SK-N-SH (cell line): Measurements from ENCODE around the gene ADIRF. TPM values are rescaled to one million over a fixed set of nuclear protein-coding genes. Genes with fewer than 3 reads are reported as not detected.

Experiments used
- CTCF ChIA-PET: fragments of 300-600, 350-600 bp; formaldehyde crosslinking; extraction: SDS; loops from one replicate; lab custom pipeline; 2021; lab: Yijun Ruan, JAX
- POLR2A ChIA-PET: fragments of 350-600 bp; sonication (Branson Sonifier 250); formaldehyde crosslinking; extraction: SDS; loops from one replicate; lab custom pipeline; 2020; ENCODE audit warnings: antibody characterized with exemption, inconsistent platforms; lab: Yijun Ruan, JAX
- DNase-seq: peaks from one replicate; pipeline ENCODE4 v3.0.0; 2012
- H2AFZ ChIP-seq: fragments of 200-600 bp; sonication (generic); 2 replicates; pipeline ENCODE4 v1.8.1; 2016; ENCODE audit warnings: antibody characterized with exemption, mild to moderate bottlenecking, low read depth
- H3F3A ChIP-seq: fragments of 200-600 bp; sonication (generic); replicated peaks from 2 replicates; pipeline ENCODE3; 2016; ENCODE audit warnings: antibody characterized with exemption, mild to moderate bottlenecking; ENCODE audit not compliant: insufficient read depth
- H3K27ac ChIP-seq, 2 experiments: fragments of 200-500 bp in 1 of 2; fragments of 200-600 bp in 1 of 2; sonication (Bioruptor generic) in 1 of 2; sonication (generic), shearing (Covaris generic) in 1 of 2; 2 replicates each; pipeline versions ENCODE4 v1.5.1 to v1.6.1; 2014 to 2016; ENCODE audit warnings: low read depth in 2 of 2, inconsistent platforms in 1 of 2, low read length in 1 of 2, mild to moderate bottlenecking in 1 of 2, mixed read lengths in 1 of 2
- H3K27me3 ChIP-seq: fragments of 200-600 bp; sonication (generic), shearing (Covaris generic); 2 replicates; pipeline ENCODE4 v1.6.1; 2016; ENCODE audit warnings: mixed run types; ENCODE audit not compliant: insufficient read depth
- H3K36me3 ChIP-seq, 2 experiments: fragments of 200-500 bp in 1 of 2; fragments of 200-600 bp in 1 of 2; sonication (Bioruptor generic) in 1 of 2; sonication (generic) in 1 of 2; replicated peaks in 1 of 2; 2 replicates each; pipeline versions ENCODE3 to v1.5.1; 2014 to 2016; ENCODE audit warnings: low read length in 1 of 2, mild to moderate bottlenecking in 1 of 2; ENCODE audit not compliant: insufficient read depth in 2 of 2, control insufficient read depth in 1 of 2
- H3K4me1 ChIP-seq, 2 experiments: fragments of 200-500 bp in 1 of 2; fragments of 200-600 bp in 1 of 2; sonication (Bioruptor generic) in 1 of 2; sonication (generic), shearing (Covaris generic) in 1 of 2; 2 replicates each; pipeline versions ENCODE4 v1.5.1 to v1.6.1; 2014 to 2016; ENCODE audit warnings: low read depth in 1 of 2, low read length in 1 of 2, mixed run types in 1 of 2; ENCODE audit not compliant: insufficient read depth in 2 of 2, control insufficient read depth in 1 of 2
- H3K4me2 ChIP-seq: fragments of 200-600 bp; sonication (generic), shearing (Covaris generic); 2 replicates; pipeline ENCODE4 v1.6.1; 2017; ENCODE audit warnings: mixed run types
- H3K4me3 ChIP-seq, 2 experiments: fragments of 200-500 bp in 1 of 2; fragments of 200-600 bp in 1 of 2; sonication (Bioruptor generic) in 1 of 2; sonication (generic), shearing (Covaris generic) in 1 of 2; 2 replicates each; pipeline versions ENCODE4 v1.5.1 to v1.8.1; 2014 to 2016; ENCODE audit warnings: low read depth in 2 of 2, inconsistent platforms in 1 of 2, low read length in 1 of 2, mild to moderate bottlenecking in 1 of 2, mixed read lengths in 1 of 2, moderate library complexity in 1 of 2
- H3K79me2 ChIP-seq: fragments of 200-600 bp; sonication (generic); 2 replicates; pipeline ENCODE4 v1.8.1; 2017; ENCODE audit warnings: mild to moderate bottlenecking; ENCODE audit not compliant: insufficient read depth
- H3K9ac ChIP-seq: fragments of 200-600 bp; sonication (generic); 2 replicates; pipeline ENCODE4 v1.6.1; 2017; ENCODE audit warnings: mixed run types
- H3K9me2 ChIP-seq: fragments of 200-600 bp; sonication (generic); 2 replicates; pipeline ENCODE4 v1.6.1; 2017; ENCODE audit warnings: mixed run types
- H3K9me3 ChIP-seq: fragments of 200-600 bp; sonication (generic); 2 replicates; pipeline ENCODE4 v1.6.1; 2017; ENCODE audit warnings: mixed run types, mild to moderate bottlenecking, moderate library complexity
- H4K20me1 ChIP-seq: fragments of 200-600 bp; sonication (generic); 2 replicates; pipeline ENCODE4 v1.6.1; 2017; ENCODE audit warnings: mild to moderate bottlenecking, mixed run types; ENCODE audit not compliant: insufficient read depth
- CHD2 ChIP-seq: fragments of 150-350 bp; IDR thresholded peaks from 2 replicates; pipeline ENCODE4 v1.6.1; 2018; ENCODE audit warnings: low read length; ENCODE audit not compliant: partially characterized antibody
- CTCF ChIP-seq: fragments of 200-600 bp; sonication (generic); IDR thresholded peaks from 2 replicates; pipeline ENCODE4 v1.6.1; 2017; ENCODE audit warnings: antibody characterized with exemption, mild to moderate bottlenecking, moderate library complexity
- ELF1 ChIP-seq: IDR thresholded peaks from 2 replicates; pipeline ENCODE4 v1.4.0; 2012
- EP300 ChIP-seq, 2 experiments: IDR thresholded peaks; 2 replicates each; pipeline versions ENCODE4 v1.4.0 to v1.6.1; 2012; ENCODE audit warnings: borderline replicate concordance in 1 of 2, low read depth in 1 of 2, low read length in 1 of 2
- EZH2phosphoT487 ChIP-seq: fragments of 200-600 bp; sonication (generic); IDR thresholded peaks from 2 replicates; pipeline ENCODE4 v1.6.1; 2017; ENCODE audit warnings: low read depth, mixed run types, mild to moderate bottlenecking, antibody characterized with exemption, moderate library complexity, borderline replicate concordance
- FOSL2 ChIP-seq: IDR thresholded peaks from 2 replicates; pipeline ENCODE4 v1.4.0; 2012; ENCODE audit warnings: low read depth, mild to moderate bottlenecking, moderate library complexity, borderline replicate concordance
- FOXJ3 ChIP-seq: sonication (generic); formaldehyde crosslinking; IDR thresholded peaks from 2 replicates; pipeline ENCODE4 v1.5.1; 2020; ENCODE audit warnings: mild to moderate bottlenecking, missing genetic modification reagents
- JUND ChIP-seq: IDR thresholded peaks from 2 replicates; pipeline ENCODE4 v1.4.0; 2012
- MAX ChIP-seq: IDR thresholded peaks from 2 replicates; pipeline ENCODE4 v1.4.0; 2012; ENCODE audit warnings: low read depth
- MEF2A ChIP-seq: IDR thresholded peaks from 2 replicates; pipeline ENCODE4 v1.4.0; 2012; ENCODE audit warnings: low read depth, borderline replicate concordance
- NFIC ChIP-seq: IDR thresholded peaks from 2 replicates; pipeline ENCODE4 v1.4.0; 2012; ENCODE audit warnings: borderline replicate concordance
- RCOR1 ChIP-seq: fragments of 150-350 bp; IDR thresholded peaks from 2 replicates; pipeline ENCODE4 v1.6.1; 2017; ENCODE audit warnings: antibody characterized with exemption, low read length
- SIN3A ChIP-seq: IDR thresholded peaks from 2 replicates; pipeline ENCODE4 v1.6.1; 2012; ENCODE audit warnings: low read depth, mild to moderate bottlenecking, low read length, moderate library complexity, borderline replicate concordance
- SMC3 ChIP-seq: IDR thresholded peaks from 2 replicates; pipeline ENCODE4 v1.6.1; 2012; ENCODE audit warnings: low read depth, low read length, improper control_type of control experiment
- TCF12 ChIP-seq: IDR thresholded peaks from 2 replicates; pipeline ENCODE4 v1.4.0; 2012
- YY1 ChIP-seq: IDR thresholded peaks from 2 replicates; pipeline ENCODE4 v1.4.0; 2012; ENCODE audit warnings: low read depth, mild to moderate bottlenecking
- WGBS: methylation state at CpG from one replicate; pipeline ENCODE4 v1.1.6; 2017; ENCODE audit warnings: low lambda C conversion rate; 5-methylcytosine and 5-hydroxymethylcytosine counted together
- polyA plus RNA-seq, 3 experiments: library from polyadenylated mRNA; depleted of rRNA; stranded (reverse); fragments of >200 nt; gene quantifications; 2 replicates each; pipeline ENCODE4 v1.2.3, GENCODE V29; 2012
- TF ChIP-seq, protein P1 (sequence below): IDR thresholded peaks from 2 replicates; pipeline ENCODE4; 2012
- TF ChIP-seq, protein P2 (sequence below): fragments of 150-350 bp; IDR thresholded peaks from 2 replicates; pipeline ENCODE4 v1.6.1; 2016; ENCODE audit warnings: mild to moderate bottlenecking, low read depth, low read length
- TF ChIP-seq, protein P3 (sequence below): IDR thresholded peaks from 2 replicates; pipeline ENCODE4 v1.4.0; 2012; ENCODE audit warnings: low read depth, borderline replicate concordance

The ADIRF gene
- polyA plus RNA-seq, 1 of the 3 experiments (the other 2 are of a cell fraction), result not detected

DNA sequence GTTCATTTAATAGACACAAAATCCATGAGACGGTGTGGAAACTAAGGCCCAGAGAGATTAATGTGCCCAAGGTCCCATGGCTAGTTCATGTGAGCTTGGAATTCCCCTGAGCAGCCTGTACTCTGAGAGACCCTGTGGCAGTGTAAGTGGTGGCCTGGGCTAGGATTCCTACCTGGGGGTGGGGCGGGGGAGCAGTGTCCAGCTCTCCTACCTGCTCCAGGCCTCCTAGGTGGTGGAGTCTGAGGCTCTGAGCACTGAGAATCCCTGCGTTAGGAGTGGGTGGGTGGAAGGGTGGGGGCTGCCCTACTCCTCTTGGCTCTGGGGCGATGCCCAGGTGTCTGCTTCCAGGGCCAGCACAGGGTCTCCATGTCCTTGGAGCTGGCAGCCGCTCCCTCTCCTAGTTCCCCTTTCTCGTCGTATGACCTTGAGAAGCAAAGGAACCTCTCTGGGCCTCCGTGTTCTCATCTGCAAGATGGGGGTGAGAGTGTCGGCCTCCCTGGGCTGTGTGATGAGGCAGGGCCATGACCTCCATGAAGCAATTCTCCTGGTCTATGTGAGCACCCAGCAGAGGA is 7.3 kb upstream of the ADIRF start:
- Histone ChIP-seq H3K9me3 (no peaks in the 10 kb centered on the region), H3K4me3 (no peak overlapping the region), H4K20me1 (no peaks in the 10 kb centered on the region), H3K9ac (no peak overlapping the region), H3K4me1 (peaks cover 2 to 11% of the 10 kb centered on the region in 2 experiments; a peak in 2 of 4 replicates), H3K27ac (no peak overlapping the region), H3F3A (no peaks in the 10 kb centered on the region), H3K79me2 (no peaks in the 10 kb centered on the region), H3K36me3 (no peaks in the 10 kb centered on the region), H2AFZ (no peak overlapping the region), H3K4me2 (no peak overlapping the region), H3K27me3 (no peaks in the 10 kb centered on the region), H3K9me2 (no peaks in the 10 kb centered on the region)
- DNase-seq, result no peak
- ChIA-PET POLR2A (interaction anchor here (0.6 kb wide), 1 partner anchor 190 kb away, joined by 3 read pairs; no protein-coding TSS in a partner anchor), CTCF (interaction anchor here (1.0 to 2.0 kb wide), 7 partner anchors 9 to 29 kb away, joined by 3 to 6 read pairs (median 4); no protein-coding TSS in a partner anchor)
- WGBS, result 81% methylated on average over 7 of the region's 9 CpGs
- TF ChIP-seq NFIC (no peak), JUND (no peak), TCF12 (no peak), EZH2phosphoT487 (no peak), CHD2 (no peak), SIN3A (no peak), ELF1 (no peak), RCOR1 (no peak), MEF2A (no peak), MAX (no peak), YY1 (no peak), SMC3 (no peak), FOSL2 (no peak)
- TF ChIP-seq, protein P1, sequence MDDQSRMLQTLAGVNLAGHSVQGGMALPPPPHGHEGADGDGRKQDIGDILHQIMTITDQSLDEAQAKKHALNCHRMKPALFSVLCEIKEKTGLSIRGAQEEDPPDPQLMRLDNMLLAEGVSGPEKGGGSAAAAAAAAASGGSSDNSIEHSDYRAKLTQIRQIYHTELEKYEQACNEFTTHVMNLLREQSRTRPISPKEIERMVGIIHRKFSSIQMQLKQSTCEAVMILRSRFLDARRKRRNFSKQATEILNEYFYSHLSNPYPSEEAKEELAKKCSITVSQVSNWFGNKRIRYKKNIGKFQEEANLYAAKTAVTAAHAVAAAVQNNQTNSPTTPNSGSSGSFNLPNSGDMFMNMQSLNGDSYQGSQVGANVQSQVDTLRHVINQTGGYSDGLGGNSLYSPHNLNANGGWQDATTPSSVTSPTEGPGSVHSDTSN, result no peak
- TF ChIP-seq, protein P2, sequence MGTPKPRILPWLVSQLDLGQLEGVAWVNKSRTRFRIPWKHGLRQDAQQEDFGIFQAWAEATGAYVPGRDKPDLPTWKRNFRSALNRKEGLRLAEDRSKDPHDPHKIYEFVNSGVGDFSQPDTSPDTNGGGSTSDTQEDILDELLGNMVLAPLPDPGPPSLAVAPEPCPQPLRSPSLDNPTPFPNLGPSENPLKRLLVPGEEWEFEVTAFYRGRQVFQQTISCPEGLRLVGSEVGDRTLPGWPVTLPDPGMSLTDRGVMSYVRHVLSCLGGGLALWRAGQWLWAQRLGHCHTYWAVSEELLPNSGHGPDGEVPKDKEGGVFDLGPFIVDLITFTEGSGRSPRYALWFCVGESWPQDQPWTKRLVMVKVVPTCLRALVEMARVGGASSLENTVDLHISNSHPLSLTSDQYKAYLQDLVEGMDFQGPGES, result no peak

DNA sequence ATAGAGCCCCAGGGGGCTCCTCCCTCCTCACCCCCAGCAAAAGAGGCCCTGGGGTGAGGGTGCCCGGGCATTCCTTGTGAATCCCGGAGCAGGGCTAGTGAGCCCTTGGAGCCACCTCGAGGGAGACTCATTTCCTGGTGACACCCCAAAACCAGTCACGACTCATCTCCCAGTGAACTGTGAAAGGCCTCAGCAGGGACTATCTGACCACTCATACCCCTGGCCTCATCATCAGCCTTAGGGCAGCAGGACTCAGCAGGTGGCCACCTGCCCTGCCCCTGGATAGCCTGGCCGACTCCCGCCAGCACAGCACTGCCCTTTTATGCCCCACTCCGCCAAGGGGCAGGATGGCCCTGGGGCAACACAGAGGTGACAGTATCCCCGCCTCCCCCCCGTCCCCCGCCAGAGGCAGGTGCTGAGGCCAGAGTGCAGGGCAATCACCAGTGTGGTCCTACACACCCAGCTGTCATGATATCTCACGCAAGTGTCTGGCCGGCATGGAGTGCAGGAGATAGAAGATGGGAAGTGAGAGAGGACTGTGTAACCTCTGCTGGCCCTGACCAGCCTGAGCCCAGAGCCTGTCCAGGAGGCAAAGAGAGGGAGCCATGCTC is 6.7 kb upstream of the ADIRF start:
- no peak overlapping the region for H3K4me3 ChIP-seq
- H3K79me2 ChIP-seq, result no peaks in the 10 kb centered on the region
- 97% methylated on average over 5 of the region's 12 CpGs for WGBS
- no peaks in the 10 kb centered on the region for H3F3A ChIP-seq
- ChIA-PET CTCF (interaction anchor here (1.4 to 1.7 kb wide), 3 partner anchors 15 to 23 kb away, joined by 4 to 5 read pairs (median 5); no protein-coding TSS in a partner anchor), POLR2A (interaction anchor here (0.6 kb wide), 1 partner anchor 191 kb away, joined by 3 read pairs; no protein-coding TSS in a partner anchor)
- H4K20me1 ChIP-seq, result no peaks in the 10 kb centered on the region
- TF ChIP-seq EP300 (IDR thresholded peaks at IDR 0.05; ENCODE audit: borderline replicate concordance in 1 of 2, low read depth in 1 of 2, low read length in 1 of 2) (no peak), CTCF (no peak), FOXJ3 (no peak)
- TF ChIP-seq, protein P3, sequence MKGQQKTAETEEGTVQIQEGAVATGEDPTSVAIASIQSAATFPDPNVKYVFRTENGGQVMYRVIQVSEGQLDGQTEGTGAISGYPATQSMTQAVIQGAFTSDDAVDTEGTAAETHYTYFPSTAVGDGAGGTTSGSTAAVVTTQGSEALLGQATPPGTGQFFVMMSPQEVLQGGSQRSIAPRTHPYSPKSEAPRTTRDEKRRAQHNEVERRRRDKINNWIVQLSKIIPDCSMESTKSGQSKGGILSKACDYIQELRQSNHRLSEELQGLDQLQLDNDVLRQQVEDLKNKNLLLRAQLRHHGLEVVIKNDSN, result no peak
- no peak for DNase-seq
- no peak overlapping the region for H3K27ac ChIP-seq
- H3K36me3 ChIP-seq, result no peaks in the 10 kb centered on the region
- H3K4me1 ChIP-seq, result peaks cover 5 to 11% of the 10 kb centered on the region in 2 experiments; a peak in 2 of 4 replicates
- H3K9ac ChIP-seq, result no peak overlapping the region
- H2AFZ ChIP-seq, result no peak overlapping the region
- no peak overlapping the region for H3K4me2 ChIP-seq
- no peaks in the 10 kb centered on the region for H3K27me3 ChIP-seq
- no peaks in the 10 kb centered on the region for H3K9me3 ChIP-seq
- no peaks in the 10 kb centered on the region for H3K9me2 ChIP-seq
